DOHH2 (cell line): ENCODE results near the gene ANKLE2.

Source experiments
- CTCF ChIP-seq: fragments of 200-600 bp; sonication (generic); IDR thresholded peaks from one replicate; pipeline ENCODE4 v1.5.1; 2014; ENCODE audit warnings: antibody characterized with exemption, mild to moderate bottlenecking, low read depth, low read length; ENCODE audit not compliant: poor library complexity, severe bottlenecking
- EZH2phosphoT487 ChIP-seq: fragments of 200-600 bp; sonication (generic); IDR thresholded peaks from 2 replicates; pipeline ENCODE4 v1.6.1; 2017; ENCODE audit warnings: borderline replicate concordance, mild to moderate bottlenecking, antibody characterized with exemption, low read length, moderate library complexity, mixed read lengths

- TF ChIP-seq EZH2phosphoT487 (no peak), CTCF (no peak)
Observed at GRCh38 chr12:132779781-132780353, 18.2 kb upstream of the ANKLE2 start.
